GM19397 (cell line): ENCODE data around the gene C1QL4.
A peak's percentile ranks its signal among the peaks of the same experiment; 100 is the strongest.
"Not testable (repeated sequence)": the region's sequence is repeated elsewhere in the genome, so short reads cannot be mapped to it uniquely, and the experiment has no call there.

Experiments used
- ATAC-seq: cut with Tn5 transposase; IDR thresholded peaks from one replicate; pipeline ENCODE4 v1.9.1; 2021; ENCODE audit warnings: mild to moderate bottlenecking, moderate library complexity; ENCODE audit not compliant: unreplicated experiment

The C1QL4 gene

DNA sequence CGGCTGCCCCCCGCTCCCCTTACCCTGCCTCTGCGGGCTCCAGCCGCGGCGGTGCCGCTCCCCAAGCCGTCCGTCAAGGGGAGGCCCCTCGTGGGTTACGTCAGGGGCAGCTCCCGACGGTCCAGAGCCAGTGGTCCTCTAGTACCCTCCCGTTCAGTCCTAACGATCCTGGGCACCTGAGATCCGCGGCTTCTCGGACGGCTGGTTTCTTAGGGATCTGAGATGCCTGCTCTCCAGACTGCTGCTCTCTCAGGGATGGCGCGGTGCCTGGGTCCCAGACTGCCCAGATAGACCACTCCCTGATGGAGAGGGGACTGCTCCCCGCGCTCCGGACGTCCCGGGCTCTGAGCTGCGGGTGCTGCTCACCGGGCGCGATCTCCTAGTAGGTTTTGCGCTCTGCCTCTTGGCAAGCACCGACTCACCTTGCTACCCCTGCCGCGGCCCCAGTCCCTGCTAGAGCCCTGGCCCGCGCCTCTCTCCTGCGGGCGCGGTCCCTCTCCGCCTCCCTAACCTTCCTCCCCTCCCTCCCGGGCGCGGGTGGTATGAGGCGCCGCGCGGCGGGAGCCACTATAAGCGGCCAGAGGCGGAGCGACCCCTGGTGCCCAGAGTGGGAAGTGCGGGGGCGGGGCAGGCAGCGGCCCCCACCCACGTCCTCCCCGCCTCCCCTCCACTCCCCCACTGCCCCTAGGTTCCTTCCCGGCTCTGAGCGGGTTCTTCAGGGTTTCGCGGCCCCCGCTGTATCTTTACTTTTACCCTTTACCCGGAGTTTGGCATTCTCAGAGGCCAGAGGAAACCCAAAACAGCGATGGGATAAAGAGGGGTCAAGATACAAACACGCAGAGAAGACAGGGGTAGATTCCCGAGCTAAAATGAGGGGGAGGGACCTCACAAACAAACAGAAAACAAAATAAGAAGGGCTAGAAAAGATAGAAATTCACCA, at the start of gene C1QL4:
C1QL4 (minus strand) TSS at position 544 of the 940 bp plus-strand sequence. CDS start 711 bp downstream, outside the sequence.
- ATAC-seq = peak; percentile 72

DNA sequence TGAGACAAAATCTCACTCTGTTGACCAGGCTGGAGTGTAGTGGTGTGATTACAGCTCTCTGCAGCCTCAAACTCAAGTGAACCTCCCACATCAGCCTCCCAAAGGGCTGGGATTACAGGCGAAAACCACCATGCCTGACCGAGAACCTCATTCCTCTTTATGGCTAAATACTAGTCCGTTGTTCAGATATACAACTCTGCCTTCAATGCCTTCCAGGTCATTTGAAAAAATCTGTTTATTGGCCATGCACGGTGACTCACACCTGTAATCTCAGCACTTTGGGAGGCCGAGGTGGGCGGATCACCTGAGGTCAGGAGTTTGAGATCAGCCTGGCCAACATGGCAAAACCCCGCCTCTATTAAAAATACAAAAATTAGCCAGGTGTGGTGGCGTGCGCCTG, 43.2 kb upstream of the C1QL4 start:
- not testable (repeated sequence) for ATAC-seq

- no peak for ATAC-seq
Observed at GRCh38 chr12:49377386-49377785, 40.4 kb upstream of the C1QL4 start.

DNA sequence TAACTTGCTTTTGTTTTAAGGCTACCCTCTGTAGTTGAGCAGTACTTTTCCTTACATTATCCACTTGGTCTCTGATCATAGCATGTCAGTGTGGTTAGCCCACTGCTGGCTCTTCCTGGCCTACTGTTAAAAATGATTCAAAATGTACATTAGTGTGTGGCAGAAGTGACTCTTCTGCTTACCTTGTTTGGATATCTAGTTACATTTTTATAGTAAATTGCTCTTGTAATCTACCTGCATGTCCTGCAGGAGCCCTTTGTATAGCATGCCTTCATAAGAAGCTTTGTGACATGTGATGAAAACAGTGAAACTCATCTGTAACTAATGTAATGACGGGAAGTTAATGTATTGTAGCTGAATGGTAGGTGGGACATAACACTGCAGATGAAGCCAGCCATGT, 38.4 kb upstream of the C1QL4 start:
- no peak for ATAC-seq

- no peak for ATAC-seq
Observed at GRCh38 chr12:49370539-49370938, 33.6 kb upstream of the C1QL4 start.

DNA sequence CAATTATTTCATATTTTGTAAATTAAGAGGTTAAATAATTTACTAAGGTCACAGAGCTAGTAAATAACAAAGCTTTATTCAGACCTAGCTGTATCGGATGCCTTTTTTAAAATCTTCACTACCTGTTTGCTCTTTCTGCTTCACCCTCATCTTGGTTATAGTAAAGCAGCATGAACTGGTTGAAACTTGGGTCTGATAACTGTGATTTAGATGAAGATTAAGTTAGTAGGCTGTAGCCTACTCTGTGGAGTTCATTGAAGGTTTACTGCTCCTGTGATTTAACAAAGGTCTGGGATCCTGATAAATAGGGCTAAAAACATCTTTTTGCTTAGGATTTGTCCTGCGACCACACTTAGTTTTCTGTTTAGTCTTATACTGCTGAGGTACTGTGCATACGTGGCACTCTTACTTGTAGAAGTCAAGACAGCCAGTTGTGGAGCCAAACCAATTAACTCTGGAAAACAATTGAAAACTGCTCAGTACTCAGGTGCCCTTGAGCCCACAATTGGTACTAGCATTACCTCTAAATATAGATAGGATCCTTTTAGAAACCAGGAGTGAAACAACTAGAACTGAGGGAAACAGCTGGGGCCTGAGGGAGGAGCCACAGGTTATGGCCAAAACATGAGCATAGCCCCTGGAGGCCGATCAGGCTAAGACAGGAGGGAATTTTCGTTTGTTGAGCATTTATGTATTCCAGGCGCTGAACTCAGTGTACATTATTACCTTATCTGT, 32.6 kb upstream of the C1QL4 start:
- ATAC-seq = peak; percentile 25

DNA sequence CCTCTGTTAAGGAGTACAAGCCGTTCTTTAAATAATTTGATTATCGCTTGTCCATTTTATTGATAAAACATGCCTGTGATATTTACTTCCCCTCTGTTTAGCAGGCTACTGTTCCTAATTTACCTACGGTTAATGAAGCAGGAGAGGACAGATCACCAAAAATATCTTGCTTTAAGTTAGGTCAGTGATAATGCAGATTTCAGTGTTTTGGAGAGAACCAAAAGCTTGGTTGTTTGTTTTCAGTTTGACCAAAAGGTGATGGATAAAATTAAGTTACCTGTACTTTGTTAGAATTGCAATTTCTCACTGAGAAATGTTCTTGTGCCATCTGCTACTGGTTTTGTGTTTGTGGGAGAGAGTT, 31.2 kb upstream of the C1QL4 start:
- ATAC-seq = no peak

GRCh38 chr12:49367381-49368239, 30.6 kb upstream of the C1QL4 start, which contains the start of gene SPATS2:
Gene SPATS2, plus strand, starts transcription at chr12:49367462. Its CDS starts 93,551 bp downstream, at chr12:49461013.
- no peak for ATAC-seq

- peak; percentile 73 for ATAC-seq
Observed at GRCh38 chr12:49366652-49367380, 29.8 kb upstream of the C1QL4 start.

- no peak for ATAC-seq
Observed at GRCh38 chr12:49366096-49366651, 29.2 kb upstream of the C1QL4 start.

DNA sequence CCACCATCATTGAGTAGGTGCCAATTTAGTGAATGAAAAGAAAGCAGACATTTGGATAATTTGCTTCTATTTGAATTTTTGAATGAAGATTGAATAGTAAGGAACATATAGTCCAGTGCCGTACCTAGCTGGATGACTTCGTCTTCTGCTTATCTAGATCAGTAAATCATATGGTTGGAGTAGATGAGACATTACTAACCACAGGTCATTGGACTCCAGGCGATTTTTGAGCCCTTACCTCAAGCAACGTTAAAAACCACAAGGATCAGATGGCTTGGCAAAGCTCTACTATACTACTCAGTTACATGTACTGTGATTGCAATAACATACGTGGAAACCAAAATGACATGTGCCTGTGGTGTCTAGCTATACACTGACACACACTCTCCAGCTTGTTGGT, 28.6 kb upstream of the C1QL4 start:
- no peak for ATAC-seq

DNA sequence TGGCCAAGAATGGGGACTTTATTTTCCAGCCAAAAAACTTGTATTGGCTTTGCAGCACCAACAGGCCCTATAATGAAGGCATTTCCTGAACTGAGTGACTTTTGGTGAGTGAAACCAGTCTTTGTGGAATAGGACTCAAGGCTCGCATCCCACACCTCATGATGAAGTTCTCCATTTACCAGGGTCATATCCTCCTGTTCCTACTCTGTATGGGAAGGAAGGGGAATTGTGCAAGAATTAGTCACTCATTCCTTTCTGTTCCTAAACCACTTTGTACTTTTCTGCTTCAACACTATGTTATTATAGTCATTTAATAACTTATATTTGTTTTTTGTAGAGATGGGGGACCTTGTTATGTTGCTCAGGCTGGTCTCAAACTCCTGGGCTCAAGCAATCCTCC, 28.0 kb upstream of the C1QL4 start:
- ATAC-seq = no peak

- ATAC-seq = no peak
Observed at GRCh38 chr12:49362077-49362476, 25.1 kb upstream of the C1QL4 start.

DNA sequence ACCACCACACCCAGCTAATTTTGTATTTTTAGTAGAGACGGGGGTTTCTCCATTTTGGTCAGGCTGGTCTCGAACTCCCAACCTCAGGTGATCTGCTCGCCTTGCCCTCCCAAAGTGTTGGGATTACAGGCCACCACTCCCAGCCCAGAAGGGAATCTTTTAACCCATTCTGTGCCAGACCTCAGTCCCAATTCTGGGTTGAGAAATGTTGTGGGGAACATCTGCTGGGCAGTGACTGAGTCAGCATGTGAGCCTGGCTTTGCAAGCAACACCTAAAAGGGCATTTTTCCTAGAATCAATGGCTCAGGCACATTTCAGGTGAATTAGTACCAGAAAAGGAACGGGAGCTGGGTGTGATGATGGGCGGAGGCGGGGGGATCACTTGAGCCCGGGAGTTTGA, 22.7 kb upstream of the C1QL4 start:
- no peak for ATAC-seq

DNA sequence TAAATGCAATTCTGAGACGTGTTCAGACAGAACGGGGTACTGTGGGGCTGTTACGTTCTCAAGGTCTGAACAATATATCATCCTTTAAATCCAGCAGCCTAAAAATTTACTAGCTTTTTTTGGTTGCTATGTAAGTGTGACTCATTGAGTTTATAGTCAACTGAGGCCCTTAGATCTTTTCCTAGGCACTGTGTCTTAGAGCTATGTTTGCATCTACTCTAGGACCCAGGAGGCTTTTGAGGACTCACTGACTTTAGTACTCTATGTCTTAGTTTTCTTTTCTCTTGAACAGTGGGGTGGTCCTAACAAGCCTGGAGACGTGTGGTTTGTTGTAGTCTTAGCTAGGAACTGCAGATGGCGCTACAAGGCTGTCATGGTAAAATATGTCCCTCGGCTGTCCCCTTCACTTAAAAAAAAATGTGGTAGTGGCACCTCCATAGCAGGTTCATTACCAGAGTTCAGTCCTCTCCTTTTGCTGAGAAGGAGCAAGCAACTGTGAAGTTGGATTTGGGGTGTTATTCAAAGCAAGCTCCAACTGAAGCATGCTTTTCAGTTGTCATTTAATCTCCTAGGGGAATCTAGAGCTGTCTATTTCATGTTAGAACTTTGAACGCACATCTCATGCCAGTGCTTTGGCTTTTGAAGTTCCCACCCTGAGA, 21.6 kb upstream of the C1QL4 start:
- ATAC-seq = no peak

DNA sequence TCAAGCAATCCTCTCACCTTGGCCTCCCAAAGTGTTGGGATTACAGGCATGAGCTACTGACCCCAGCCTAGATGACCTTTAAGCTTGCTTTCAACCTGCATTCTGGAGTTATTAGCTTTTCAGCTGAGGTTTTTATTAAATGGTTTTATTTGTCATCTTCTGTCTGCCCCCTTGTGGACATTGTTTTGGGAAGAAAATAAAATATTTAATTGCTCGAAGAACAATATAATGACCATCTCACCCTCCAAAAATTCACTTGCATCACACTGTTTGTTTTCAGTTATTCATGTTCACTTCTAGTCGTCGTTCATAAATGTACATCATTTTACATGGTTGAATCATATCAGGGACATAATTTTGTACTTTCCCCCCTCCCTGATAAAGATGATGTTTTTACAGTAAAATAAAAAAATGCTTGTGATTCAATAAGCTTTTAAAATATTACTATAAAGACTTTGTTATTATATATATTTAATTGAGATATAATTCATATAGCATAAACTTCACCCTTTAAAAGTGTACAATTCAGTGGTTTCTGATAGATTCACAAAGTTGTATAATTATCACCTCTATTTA, 20.2 kb upstream of the C1QL4 start:
- no peak for ATAC-seq

DNA sequence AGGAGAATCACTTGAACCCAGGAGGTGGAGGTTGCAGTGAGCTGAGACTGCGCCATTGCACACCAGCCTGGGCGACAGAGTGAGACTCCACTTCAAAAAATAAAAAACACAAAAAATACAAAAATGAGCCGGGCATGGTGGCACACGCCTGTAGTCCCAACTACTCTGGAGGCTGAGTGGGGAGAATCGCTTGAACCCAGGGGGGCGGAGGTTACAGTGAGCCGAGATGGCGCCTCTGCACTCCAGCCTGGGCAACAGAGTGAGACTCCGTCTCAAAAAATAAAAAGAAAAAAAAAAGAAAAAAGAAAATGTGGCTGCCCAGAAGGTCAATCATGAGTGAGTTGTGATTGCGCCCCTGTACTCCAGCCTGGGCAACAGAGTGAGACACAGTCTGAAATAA, 18.9 kb upstream of the C1QL4 start:
- ATAC-seq = no peak

DNA sequence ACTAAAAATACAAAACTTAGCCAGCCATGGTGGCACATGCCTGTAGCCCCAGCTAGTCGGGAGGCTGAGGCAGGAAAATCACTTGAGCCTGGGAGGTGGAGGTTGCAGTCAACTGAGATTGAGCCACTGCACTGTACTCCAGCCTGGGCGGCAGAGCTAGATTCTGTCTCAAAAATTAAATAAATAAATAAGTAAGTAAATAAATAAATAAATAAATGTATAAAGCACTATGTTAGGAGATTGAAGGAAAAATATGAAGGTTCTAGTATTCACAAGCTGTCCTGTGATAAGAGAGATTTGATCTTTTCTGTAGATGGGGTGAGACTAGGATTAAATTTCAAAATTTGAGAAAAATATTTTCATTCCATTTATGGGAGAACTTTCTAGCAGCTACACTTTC, 15.4 kb upstream of the C1QL4 start:
- no peak for ATAC-seq

DNA sequence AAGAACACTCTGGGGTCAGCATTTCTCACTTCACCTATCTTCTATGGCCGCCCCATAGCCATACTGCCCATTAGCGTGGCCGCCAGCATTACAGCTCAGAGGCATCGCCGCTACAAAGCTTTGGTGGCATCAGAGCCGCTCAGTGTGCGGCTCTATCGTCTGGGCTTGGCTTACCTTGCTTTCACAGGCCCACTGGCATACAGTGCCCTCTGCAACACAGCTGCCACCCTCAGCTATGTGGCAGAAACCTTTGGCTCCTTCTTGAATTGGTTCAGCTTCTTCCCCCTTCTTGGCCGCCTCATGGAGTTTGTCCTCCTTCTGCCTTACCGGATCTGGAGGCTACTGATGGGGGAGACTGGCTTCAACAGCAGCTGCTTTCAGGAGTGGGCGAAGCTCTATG, 12.3 kb upstream of the C1QL4 start:
- no peak for ATAC-seq
